Measurements from ENCODE around the gene WIF1. TPM values are rescaled to one million over a fixed set of nuclear protein-coding genes. Genes with fewer than 3 reads are reported as not detected.

The WIF1 gene
- total RNA-seq, 1 donor from 2014 or later = not detected

DNA sequence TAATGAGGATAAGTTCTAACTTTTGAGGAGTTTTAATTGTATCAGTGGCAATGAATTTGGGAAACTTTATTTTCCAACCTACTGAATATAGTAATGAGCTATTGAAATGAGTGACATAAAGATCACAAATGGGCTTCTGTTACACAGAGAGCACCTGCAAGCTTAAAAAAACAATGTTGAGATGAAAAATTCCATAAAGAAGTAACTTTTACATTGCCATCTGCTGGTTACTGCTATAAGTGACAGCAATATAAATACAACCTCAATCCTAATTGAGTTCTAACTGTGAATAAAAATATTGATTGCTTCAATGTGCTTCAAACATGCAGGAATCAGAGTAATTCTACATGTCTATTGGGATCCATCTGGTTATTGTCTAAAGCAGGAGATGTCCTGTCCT is 14.2 kb downstream of the WIF1 start:
- Histone ChIP-seq H3K4me3 (no peak overlapping the region), H3K27me3 (ENCODE audit: low read depth) (peaks cover 17% of the 10 kb centered on the region), H3K4me1 (no peaks in the 10 kb centered on the region), H3K27ac (replicated peaks) (no peak overlapping the region), H3K9me3 (replicated peaks) (no peaks in the 10 kb centered on the region), H3K36me3 (no peaks in the 10 kb centered on the region)
- TF ChIP-seq, protein P1, sequence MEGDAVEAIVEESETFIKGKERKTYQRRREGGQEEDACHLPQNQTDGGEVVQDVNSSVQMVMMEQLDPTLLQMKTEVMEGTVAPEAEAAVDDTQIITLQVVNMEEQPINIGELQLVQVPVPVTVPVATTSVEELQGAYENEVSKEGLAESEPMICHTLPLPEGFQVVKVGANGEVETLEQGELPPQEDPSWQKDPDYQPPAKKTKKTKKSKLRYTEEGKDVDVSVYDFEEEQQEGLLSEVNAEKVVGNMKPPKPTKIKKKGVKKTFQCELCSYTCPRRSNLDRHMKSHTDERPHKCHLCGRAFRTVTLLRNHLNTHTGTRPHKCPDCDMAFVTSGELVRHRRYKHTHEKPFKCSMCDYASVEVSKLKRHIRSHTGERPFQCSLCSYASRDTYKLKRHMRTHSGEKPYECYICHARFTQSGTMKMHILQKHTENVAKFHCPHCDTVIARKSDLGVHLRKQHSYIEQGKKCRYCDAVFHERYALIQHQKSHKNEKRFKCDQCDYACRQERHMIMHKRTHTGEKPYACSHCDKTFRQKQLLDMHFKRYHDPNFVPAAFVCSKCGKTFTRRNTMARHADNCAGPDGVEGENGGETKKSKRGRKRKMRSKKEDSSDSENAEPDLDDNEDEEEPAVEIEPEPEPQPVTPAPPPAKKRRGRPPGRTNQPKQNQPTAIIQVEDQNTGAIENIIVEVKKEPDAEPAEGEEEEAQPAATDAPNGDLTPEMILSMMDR (IDR thresholded peaks at IDR 0.05; ENCODE audit: borderline replicate concordance) = peak; percentile 40
- intact Hi-C loops (cut with micrococcal nuclease) = no loop called here
- DNase-seq = no peak

DNA sequence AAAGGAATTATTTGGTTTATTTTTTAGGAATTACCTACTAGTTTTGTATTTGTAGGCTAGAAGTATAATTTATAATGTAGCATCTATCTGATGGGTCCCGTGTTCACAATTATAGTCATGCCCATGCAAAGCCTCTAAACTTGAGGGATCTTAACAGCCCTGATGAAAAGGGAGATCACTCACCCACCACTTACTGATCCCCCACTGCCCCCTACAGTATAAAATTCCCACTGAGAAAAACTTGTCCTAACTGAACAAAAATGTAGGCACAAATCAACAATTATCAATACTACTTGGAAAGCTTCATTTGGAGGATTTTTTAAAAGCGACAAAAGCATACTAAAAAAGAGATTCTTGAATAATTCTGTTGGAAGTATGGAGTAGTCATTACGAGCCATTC is 21.0 kb downstream of the WIF1 start:
- intact Hi-C loops (cut with micrococcal nuclease) = no loop called here

GRCh38 chr12:65099182-65099581 is 21.9 kb downstream of the WIF1 start:
- peaks cover 41% of the 10 kb centered on the region for H3K27me3 ChIP-seq (ENCODE audit: low read depth)
- TF ChIP-seq, protein P1 (IDR thresholded peaks at IDR 0.05; ENCODE audit: borderline replicate concordance) = no peak
- no peak for DNase-seq
- intact Hi-C loops (cut with micrococcal nuclease) = no loop called here
- no peaks in the 10 kb centered on the region for H3K4me1 ChIP-seq
- H3K27ac ChIP-seq (replicated peaks) = no peak overlapping the region
- no peak overlapping the region for H3K4me3 ChIP-seq
- H3K9me3 ChIP-seq (replicated peaks) = no peaks in the 10 kb centered on the region
- no peaks in the 10 kb centered on the region for H3K36me3 ChIP-seq

More for the DNA sequence above, 21.0 kb downstream of the WIF1 start:
- DNase-seq = no peak
- H3K27me3 ChIP-seq (ENCODE audit: low read depth) = peaks cover 35% of the 10 kb centered on the region
- H3K27ac ChIP-seq (replicated peaks) = no peak overlapping the region
- H3K4me3 ChIP-seq = no peak overlapping the region
- H3K4me1 ChIP-seq = no peaks in the 10 kb centered on the region
- no peaks in the 10 kb centered on the region for H3K9me3 ChIP-seq (replicated peaks)
- no peaks in the 10 kb centered on the region for H3K36me3 ChIP-seq
- TF ChIP-seq, protein P1 (IDR thresholded peaks at IDR 0.05; ENCODE audit: borderline replicate concordance) = no peak

- H3K36me3 ChIP-seq = no peaks in the 10 kb centered on the region
- TF ChIP-seq, protein P1 (IDR thresholded peaks at IDR 0.05; ENCODE audit: borderline replicate concordance) = no peak
- no peaks in the 10 kb centered on the region for H3K4me1 ChIP-seq
- no peak overlapping the region for H3K4me3 ChIP-seq
- no peaks in the 10 kb centered on the region for H3K9me3 ChIP-seq (replicated peaks)
- H3K27me3 ChIP-seq (ENCODE audit: low read depth) = peaks cover 48% of the 10 kb centered on the region
- intact Hi-C loops (cut with micrococcal nuclease) = no loop called here
- H3K27ac ChIP-seq (replicated peaks) = no peak overlapping the region
- DNase-seq = no peak
These were observed 22.7 kb downstream of the WIF1 start for GRCh38 chr12:65098364-65098763.

GRCh38 chr12:65094722-65095121 is 26.4 kb downstream of the WIF1 start:
- TF ChIP-seq, protein P1 (IDR thresholded peaks at IDR 0.05; ENCODE audit: borderline replicate concordance) = no peak
- no peak overlapping the region for H3K4me3 ChIP-seq
- no peak overlapping the region for H3K27ac ChIP-seq (replicated peaks)
- H3K27me3 ChIP-seq (ENCODE audit: low read depth) = peaks cover 77% of the 10 kb centered on the region
- intact Hi-C loops (cut with micrococcal nuclease) = no loop called here
- no peaks in the 10 kb centered on the region for H3K9me3 ChIP-seq (replicated peaks)
- no peaks in the 10 kb centered on the region for H3K36me3 ChIP-seq
- H3K4me1 ChIP-seq = no peaks in the 10 kb centered on the region
- no peak for DNase-seq

GRCh38 chr12:65093606-65094005 is 27.5 kb downstream of the WIF1 start:
- H3K4me1 ChIP-seq = no peaks in the 10 kb centered on the region
- no peak overlapping the region for H3K27ac ChIP-seq (replicated peaks)
- TF ChIP-seq, protein P1 (IDR thresholded peaks at IDR 0.05; ENCODE audit: borderline replicate concordance) = no peak
- H3K4me3 ChIP-seq = no peak overlapping the region
- no peaks in the 10 kb centered on the region for H3K9me3 ChIP-seq (replicated peaks)
- intact Hi-C loops (cut with micrococcal nuclease) = no loop called here
- no peaks in the 10 kb centered on the region for H3K36me3 ChIP-seq
- peaks cover 79% of the 10 kb centered on the region for H3K27me3 ChIP-seq (ENCODE audit: low read depth)
- no peak for DNase-seq

Measured in left ventricle myocardium inferior (tissue), 1 donor.